ENCODE measurements around the gene DPEP1.

Gene DPEP1

DNA sequence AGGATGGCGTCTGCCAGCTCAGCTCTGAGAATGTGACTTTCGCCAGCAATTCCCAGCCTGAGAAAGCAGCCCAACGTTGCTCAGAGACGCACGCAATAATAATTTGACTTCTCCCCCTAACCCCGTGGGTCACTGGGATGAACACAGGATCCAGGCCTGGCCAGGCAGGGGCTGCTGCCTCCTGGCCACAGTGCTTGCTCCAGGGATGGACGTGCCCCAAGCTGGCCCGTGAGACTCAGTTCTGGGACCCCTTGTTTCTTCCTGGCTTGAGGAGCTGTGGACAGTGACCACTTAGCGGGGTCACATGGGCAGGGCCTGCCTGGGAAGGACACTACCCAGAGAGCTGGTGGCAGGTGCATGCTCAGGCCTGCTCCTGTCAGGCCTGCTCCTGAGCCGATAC, 13.5 kb upstream of the DPEP1 start:
- DNase-seq, result no peak

GRCh38 chr16:89600427-89600826, 13.0 kb upstream of the DPEP1 start:
- DNase-seq, result no peak

GRCh38 chr16:89600956-89601355, 12.5 kb upstream of the DPEP1 start:
- DNase-seq, result no peak

DNA sequence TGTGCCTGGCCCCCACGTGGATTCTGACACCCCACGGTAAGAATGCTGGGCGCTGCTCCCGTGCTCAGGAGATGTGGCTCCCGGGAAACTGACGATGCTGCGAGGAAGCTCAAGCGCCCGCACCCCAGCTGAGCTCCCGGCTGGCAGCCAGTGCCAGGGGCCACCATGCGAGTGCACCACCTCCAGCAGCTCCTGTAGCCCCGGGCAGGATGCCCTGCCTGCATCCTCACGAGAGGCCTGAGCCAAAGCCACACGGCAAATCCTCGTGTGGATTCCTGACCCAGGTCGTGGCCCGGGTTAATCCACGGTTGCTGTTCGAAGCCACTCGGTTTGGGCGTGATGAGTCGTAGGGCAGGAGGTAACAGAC, 11.6 kb upstream of the DPEP1 start:
- no peak for DNase-seq

DNA sequence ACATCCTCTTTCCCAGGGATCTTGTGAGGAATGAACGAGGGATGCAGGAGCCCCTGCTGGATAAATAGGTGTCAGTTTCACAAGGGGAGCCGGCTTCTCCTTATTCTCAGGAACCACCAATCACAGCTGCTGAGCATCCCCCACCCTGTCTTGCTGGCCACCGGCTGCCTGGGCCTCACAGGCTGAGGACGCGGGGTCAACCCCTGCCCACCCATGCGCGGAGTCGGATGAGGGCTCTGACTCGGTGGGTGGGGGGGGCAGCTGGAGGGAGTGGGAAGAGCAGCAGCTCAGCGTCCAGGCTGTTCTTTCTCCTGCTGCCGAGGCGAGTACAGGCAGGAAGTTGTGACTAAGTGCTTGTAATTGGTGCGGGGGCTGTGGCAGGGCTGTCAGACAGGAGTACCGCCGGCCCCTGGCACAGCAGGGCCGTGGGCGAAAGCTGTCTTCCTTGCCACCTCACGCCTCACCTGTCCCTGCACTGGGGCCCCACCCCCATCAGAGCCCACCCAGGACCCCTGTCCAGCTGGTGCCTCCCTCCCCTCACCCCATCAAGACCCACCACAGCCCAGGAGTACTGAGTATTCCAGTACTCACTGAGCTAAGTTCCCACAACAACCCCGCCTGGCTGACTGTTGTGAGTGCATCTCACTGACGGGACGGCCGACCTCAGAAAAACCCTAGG, 11.0 kb upstream of the DPEP1 start:
- peak in 3 of 4 experiments; percentile 24 to 40 (median 31) for DNase-seq

GRCh38 chr16:89602952-89603590, 10.4 kb upstream of the DPEP1 start:
- no peak for DNase-seq

DNA sequence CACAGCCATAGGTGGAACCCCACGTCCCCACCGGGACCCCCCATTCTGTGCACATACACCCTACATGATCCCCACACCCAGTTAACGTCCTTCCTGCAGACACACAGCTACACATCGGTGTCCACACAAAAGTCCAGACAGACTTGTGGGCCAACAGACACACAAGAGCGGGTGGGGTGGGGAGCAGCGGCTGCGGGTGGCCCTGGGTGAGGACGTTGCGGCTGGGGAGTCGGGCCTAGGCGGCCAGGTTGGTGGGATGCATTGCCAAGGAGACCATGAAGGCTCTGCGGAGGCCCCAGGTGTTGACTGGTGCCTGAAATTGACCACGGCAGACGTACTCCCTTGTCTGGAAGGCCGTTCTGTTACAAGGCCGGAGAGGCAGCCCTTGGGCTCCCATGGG, 8.7 kb upstream of the DPEP1 start:
- no peak for DNase-seq

GRCh38 chr16:89605186-89605970, 8.1 kb upstream of the DPEP1 start:
- DNase-seq, result no peak

- DNase-seq, result no peak
Measured at GRCh38 chr16:89606006-89606405, 7.4 kb upstream of the DPEP1 start.

- DNase-seq, result no peak
Measured at GRCh38 chr16:89607453-89607852, 6.0 kb upstream of the DPEP1 start.

DNA sequence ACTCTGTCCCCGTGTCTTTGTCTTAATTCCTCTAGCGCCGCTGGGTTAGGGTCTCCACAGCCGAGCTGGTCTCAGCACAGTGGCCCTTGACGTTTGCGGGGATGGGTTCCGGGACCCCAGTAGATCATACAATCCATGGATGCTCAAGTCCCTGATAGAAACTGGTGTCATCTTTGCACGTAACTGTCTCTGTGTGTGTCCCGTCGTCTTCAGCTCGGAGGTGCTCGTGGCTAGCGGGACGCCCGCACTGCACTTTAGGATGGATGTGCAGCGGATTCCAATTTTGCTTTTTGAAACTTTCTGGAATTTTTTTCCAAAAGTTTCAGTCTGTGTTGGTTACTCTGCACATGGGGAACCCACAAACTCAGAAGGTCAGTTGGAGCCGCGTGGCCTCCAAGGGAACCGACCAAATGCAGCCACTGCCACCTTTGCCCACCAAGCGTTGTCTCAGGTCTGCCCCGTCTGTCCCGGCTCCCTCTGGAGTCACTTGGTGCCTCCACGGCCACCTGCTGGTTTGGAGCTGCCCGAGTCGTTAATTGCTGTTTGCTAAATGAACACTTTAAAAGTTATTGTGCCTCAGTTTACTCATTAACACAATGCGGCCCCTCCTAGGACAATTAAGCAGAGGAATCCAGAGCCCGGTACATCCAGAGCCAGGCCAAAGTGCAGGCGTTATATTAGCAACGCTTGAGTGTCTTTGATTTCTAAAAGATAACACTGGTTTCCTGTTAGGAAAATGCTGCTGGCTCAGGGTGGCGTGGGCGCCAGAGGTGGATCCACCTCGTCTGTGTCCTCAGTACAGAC, 5.3 kb upstream of the DPEP1 start:
- DNase-seq, result no peak

DNA sequence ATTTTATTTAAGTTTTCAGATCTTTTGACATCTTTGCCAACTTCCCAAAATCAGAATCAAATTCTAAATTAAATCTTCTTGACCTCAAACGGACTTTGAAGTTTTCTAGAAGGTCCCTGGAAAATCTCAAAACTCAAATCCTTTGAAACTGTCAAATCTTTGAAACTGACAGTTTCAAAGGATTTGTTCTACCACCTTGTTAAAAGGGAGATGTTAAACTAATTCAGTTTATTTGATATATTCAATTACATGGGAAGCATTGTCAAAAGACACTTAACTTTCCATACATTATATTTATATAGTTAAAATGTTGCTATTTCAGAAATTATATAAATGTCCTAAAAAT, 3.4 kb upstream of the DPEP1 start:
- no peak for DNase-seq

- no peak for DNase-seq
Measured at GRCh38 chr16:89612415-89613166, 851 bp upstream of the DPEP1 start.

DNA sequence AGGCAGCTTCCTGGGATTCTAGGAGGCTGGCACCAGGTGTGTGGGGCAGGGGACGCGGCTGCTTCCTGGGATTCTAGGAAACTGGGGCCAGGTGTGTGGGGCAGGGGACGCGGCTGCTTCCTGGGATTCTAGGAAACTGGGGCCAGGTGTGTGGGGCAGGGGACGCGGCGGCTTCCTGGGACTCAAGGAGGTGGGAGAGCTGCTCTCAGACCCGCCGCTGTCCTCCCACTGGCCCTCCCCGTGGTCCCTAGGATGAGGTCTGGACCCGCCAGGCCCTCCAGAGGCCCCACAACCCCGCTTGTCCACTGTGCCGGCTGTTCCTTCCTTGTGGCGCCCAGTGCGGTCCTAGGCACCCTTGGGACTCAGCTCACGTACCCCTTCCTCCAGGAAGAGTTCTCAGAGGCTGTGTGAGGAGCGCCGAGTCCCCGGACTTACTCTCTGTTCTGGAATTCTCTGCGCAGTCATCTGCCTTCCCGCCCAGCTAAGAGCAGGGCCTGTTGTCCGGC, 565 bp downstream of the DPEP1 start:
- DNase-seq, result no peak

GRCh38 chr16:89615176-89615575, 1.7 kb downstream of the DPEP1 start:
- DNase-seq, result no peak

DNA sequence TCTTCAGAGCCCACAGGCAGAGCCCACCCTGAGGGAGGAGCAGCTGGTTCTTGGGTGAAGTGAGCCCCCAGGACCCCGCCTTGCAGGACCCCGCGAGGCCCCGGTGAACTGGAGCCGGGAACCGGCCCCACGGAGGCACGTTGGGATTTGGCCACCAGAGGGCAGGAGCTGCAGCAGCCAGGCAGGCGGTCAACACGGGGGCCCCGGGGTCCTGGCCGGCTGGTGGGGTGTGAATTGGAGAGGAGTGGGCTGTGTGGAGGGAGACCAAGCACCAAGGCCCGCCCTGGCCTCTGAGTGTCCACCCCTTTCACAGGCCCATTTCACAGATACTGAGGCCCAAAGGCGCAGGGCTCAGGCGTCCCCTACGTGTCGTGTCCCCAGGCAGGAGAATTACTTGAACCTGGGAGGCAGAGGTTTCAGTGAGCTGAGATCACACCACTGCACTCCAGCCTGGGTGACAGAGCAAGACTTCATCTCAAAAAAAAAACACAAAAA, 2.2 kb downstream of the DPEP1 start:
- peak in 2 of 4 experiments; percentile 18 to 35 for DNase-seq

GRCh38 chr16:89616623-89617022, 3.2 kb downstream of the DPEP1 start:
- DNase-seq, result no peak

GRCh38 chr16:89617036-89617435, 3.6 kb downstream of the DPEP1 start:
- DNase-seq, result no peak

GRCh38 chr16:89618109-89618998, 4.9 kb downstream of the DPEP1 start:
- no peak for DNase-seq

DNA sequence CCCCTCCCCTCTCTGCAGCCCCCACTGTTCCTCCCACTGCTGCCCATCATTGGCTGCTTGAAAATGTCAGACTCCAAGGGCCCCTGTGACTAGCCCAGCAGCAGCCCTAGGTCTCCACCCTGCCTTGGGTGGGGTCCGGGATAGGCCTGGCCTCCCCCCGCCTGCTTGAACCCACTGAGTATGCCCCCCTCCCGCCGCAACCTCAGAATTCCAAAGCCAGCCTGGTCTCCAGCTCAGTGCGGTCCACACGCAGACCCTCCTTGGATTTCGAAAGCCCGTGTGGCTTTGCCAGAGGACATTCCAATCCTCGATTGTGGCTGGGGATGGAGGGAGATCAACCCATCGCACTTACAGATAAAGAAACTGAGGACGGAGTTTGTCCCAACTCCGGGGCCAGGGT, 6.4 kb downstream of the DPEP1 start:
- DNase-seq, result no peak

- DNase-seq, result no peak
Measured at GRCh38 chr16:89620406-89620841, 7.0 kb downstream of the DPEP1 start.

All from activated naive CD4-positive, alpha-beta T cell (primary cell).